OCI-LY3 (cell line): ENCODE measurements around the gene CNR1.

ENCODE experiments used
- EZH2phosphoT487 ChIP-seq: fragments of 200-600 bp; shearing (Covaris generic); IDR thresholded peaks from 2 replicates; pipeline ENCODE4 v1.6.1; 2018; ENCODE audit warnings: antibody characterized with exemption, mixed run types, low read depth
- TF ChIP-seq, protein P1 (sequence below): fragments of 200-600, 300-600 bp; sonication (generic); IDR thresholded peaks from 2 replicates; pipeline ENCODE4 v1.5.1; 2014; ENCODE audit warnings: antibody characterized with exemption, low read length, low read depth

GRCh38 chr6:88133718-88134117, 32.4 kb downstream of the CNR1 start:
- TF ChIP-seq, protein P1, sequence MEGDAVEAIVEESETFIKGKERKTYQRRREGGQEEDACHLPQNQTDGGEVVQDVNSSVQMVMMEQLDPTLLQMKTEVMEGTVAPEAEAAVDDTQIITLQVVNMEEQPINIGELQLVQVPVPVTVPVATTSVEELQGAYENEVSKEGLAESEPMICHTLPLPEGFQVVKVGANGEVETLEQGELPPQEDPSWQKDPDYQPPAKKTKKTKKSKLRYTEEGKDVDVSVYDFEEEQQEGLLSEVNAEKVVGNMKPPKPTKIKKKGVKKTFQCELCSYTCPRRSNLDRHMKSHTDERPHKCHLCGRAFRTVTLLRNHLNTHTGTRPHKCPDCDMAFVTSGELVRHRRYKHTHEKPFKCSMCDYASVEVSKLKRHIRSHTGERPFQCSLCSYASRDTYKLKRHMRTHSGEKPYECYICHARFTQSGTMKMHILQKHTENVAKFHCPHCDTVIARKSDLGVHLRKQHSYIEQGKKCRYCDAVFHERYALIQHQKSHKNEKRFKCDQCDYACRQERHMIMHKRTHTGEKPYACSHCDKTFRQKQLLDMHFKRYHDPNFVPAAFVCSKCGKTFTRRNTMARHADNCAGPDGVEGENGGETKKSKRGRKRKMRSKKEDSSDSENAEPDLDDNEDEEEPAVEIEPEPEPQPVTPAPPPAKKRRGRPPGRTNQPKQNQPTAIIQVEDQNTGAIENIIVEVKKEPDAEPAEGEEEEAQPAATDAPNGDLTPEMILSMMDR, result no peak
- TF ChIP-seq EZH2phosphoT487, result no peak
